ENCODE measurements around the gene TJP2.

TJP2 gene

GRCh38 chr9:69139596-69139995, 34.5 kb upstream of the TJP2 start:
- no peaks in the 10 kb centered on the region for H3K36me3 ChIP-seq (ENCODE audit: insufficient read depth)
- no peaks in the 10 kb centered on the region for H3K27me3 ChIP-seq (ENCODE audit: insufficient read depth, low read depth)
- no peak overlapping the region for H3K9ac ChIP-seq
- no peaks in the 10 kb centered on the region for H3K79me2 ChIP-seq (ENCODE audit: insufficient read depth, low read depth)
- TF ChIP-seq, protein P1, sequence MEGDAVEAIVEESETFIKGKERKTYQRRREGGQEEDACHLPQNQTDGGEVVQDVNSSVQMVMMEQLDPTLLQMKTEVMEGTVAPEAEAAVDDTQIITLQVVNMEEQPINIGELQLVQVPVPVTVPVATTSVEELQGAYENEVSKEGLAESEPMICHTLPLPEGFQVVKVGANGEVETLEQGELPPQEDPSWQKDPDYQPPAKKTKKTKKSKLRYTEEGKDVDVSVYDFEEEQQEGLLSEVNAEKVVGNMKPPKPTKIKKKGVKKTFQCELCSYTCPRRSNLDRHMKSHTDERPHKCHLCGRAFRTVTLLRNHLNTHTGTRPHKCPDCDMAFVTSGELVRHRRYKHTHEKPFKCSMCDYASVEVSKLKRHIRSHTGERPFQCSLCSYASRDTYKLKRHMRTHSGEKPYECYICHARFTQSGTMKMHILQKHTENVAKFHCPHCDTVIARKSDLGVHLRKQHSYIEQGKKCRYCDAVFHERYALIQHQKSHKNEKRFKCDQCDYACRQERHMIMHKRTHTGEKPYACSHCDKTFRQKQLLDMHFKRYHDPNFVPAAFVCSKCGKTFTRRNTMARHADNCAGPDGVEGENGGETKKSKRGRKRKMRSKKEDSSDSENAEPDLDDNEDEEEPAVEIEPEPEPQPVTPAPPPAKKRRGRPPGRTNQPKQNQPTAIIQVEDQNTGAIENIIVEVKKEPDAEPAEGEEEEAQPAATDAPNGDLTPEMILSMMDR (conservative IDR thresholded peaks at IDR 0.05; ENCODE audit: low read depth, low read length), result no peak
- H3K4me3 ChIP-seq (IDR thresholded peaks at IDR 0.05; ENCODE audit: insufficient read depth, low read depth, low read length), result no peak overlapping the region
- no peak overlapping the region for H2AFZ ChIP-seq (ENCODE audit: low read depth)
- no peaks in the 10 kb centered on the region for H4K20me1 ChIP-seq (ENCODE audit: insufficient read depth)
- no peaks in the 10 kb centered on the region for H3K4me1 ChIP-seq (ENCODE audit: low read depth, poor library complexity, severe bottlenecking)
- no peak overlapping the region for H3K4me2 ChIP-seq
- H3K27ac ChIP-seq, result no peak overlapping the region

DNA sequence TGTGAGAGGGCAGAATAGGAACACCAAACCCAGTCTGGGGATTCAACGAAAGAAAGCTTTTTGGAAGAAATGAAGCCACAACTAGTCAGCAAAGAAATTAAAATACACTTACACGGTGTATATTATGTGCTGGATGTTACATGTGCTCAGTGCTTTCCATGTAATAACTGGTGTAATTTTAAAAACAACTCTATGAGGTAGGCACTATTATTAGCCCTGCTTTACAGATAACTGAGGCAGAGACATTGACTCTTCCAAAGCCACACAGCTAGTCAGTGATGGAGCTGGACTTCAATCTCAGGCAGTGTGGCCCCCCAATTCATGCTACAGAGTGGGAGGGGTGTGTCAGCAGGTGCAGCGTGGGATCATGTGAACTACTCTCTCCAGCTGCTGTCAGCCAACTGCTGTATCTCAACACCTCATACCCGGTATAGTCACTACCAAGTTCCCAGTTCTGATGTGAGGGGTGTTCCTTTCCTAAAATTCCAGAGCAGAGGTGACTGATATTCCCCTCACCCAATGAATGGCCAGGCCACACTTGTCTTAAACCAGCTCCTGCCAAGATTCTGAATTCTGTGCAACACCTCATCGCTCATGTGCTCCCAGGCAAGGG, 33.8 kb upstream of the TJP2 start:
- H4K20me1 ChIP-seq (ENCODE audit: insufficient read depth), result no peaks in the 10 kb centered on the region
- H3K27me3 ChIP-seq (ENCODE audit: insufficient read depth, low read depth), result no peaks in the 10 kb centered on the region
- H2AFZ ChIP-seq (ENCODE audit: low read depth), result no peak overlapping the region
- no peak overlapping the region for H3K4me3 ChIP-seq (IDR thresholded peaks at IDR 0.05; ENCODE audit: insufficient read depth, low read depth, low read length)
- H3K4me1 ChIP-seq (ENCODE audit: low read depth, poor library complexity, severe bottlenecking), result no peaks in the 10 kb centered on the region
- TF ChIP-seq, protein P1 (conservative IDR thresholded peaks at IDR 0.05; ENCODE audit: low read depth, low read length), result no peak
- no peaks in the 10 kb centered on the region for H3K79me2 ChIP-seq (ENCODE audit: insufficient read depth, low read depth)
- H3K36me3 ChIP-seq (ENCODE audit: insufficient read depth), result no peaks in the 10 kb centered on the region
- H3K4me2 ChIP-seq, result no peak overlapping the region
- no peak overlapping the region for H3K27ac ChIP-seq
- no peak overlapping the region for H3K9ac ChIP-seq

GRCh38 chr9:69141851-69142250, 32.2 kb upstream of the TJP2 start:
- H3K4me1 ChIP-seq (ENCODE audit: low read depth, poor library complexity, severe bottlenecking), result no peaks in the 10 kb centered on the region
- H3K27me3 ChIP-seq (ENCODE audit: insufficient read depth, low read depth), result no peaks in the 10 kb centered on the region
- no peak overlapping the region for H3K9ac ChIP-seq
- no peak overlapping the region for H3K27ac ChIP-seq
- no peak overlapping the region for H2AFZ ChIP-seq (ENCODE audit: low read depth)
- H3K4me2 ChIP-seq, result no peak overlapping the region
- TF ChIP-seq, protein P1 (conservative IDR thresholded peaks at IDR 0.05; ENCODE audit: low read depth, low read length), result no peak
- no peaks in the 10 kb centered on the region for H4K20me1 ChIP-seq (ENCODE audit: insufficient read depth)
- H3K36me3 ChIP-seq (ENCODE audit: insufficient read depth), result no peaks in the 10 kb centered on the region
- no peaks in the 10 kb centered on the region for H3K79me2 ChIP-seq (ENCODE audit: insufficient read depth, low read depth)
- no peak overlapping the region for H3K4me3 ChIP-seq (IDR thresholded peaks at IDR 0.05; ENCODE audit: insufficient read depth, low read depth, low read length)

DNA sequence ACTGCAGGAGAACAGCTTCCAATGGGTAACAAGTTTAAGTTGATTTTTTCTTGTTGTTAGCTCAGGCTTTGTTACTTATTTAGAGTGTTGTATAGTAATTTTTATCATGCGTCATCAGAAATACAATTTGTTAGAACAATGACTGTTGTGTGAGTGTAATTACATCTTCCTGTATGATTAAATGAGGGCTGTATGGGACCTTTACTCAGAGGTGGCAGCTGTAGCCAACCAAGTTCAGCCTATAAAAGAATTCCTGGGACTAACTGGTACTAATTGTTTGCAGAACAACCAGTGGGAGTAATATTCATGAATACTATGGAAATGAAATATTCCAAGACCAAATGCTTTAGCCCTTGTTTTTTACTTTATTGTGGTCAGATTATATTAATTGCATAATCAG, 30.8 kb upstream of the TJP2 start:
- Histone ChIP-seq H4K20me1 (ENCODE audit: insufficient read depth) (no peaks in the 10 kb centered on the region), H3K27me3 (ENCODE audit: insufficient read depth, low read depth) (no peaks in the 10 kb centered on the region), H3K4me2 (no peak overlapping the region), H3K9ac (no peak overlapping the region), H3K4me3 (IDR thresholded peaks at IDR 0.05; ENCODE audit: insufficient read depth, low read depth, low read length) (no peak overlapping the region), H3K79me2 (ENCODE audit: insufficient read depth, low read depth) (no peaks in the 10 kb centered on the region), H3K4me1 (ENCODE audit: low read depth, poor library complexity, severe bottlenecking) (no peaks in the 10 kb centered on the region), H3K36me3 (ENCODE audit: insufficient read depth) (no peaks in the 10 kb centered on the region), H2AFZ (ENCODE audit: low read depth) (no peak overlapping the region), H3K27ac (no peak overlapping the region)
- TF ChIP-seq, protein P1 (conservative IDR thresholded peaks at IDR 0.05; ENCODE audit: low read depth, low read length), result no peak

Measured in KMS-11 (cell line).